ENCODE results near the gene CFAP299. TPM values are rescaled to one million over a fixed set of nuclear protein-coding genes. Genes with fewer than 3 reads are reported as not detected.

The CFAP299 gene
- total and polyA plus RNA-seq, 2 experiments from 2014 or later = 0.24 to 1.4 TPM

DNA sequence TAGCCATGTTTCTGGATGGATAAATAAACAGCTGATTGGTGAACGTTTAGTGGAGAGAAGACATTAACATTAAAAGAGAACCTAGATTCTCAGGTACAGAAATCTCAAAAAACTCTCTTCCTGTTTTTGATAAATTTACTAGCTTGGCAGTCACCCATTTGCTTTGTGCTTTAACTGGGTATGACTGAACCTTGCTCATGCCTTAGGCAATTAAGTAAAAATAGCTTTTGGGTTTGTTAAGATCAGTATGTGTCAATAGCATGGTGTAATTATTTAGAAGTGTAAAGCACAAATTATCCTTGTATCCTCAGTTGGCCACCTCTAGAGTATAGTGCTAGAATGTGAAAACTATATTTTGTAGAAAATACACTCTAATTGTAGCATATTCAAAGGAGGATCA is 200.0 kb downstream of the CFAP299 start:
- Histone ChIP-seq H3K36me3 (no peaks in the 10 kb centered on the region), H3K4me1 (ENCODE audit: low read depth) (no peaks in the 10 kb centered on the region), H3K9me3 (ENCODE audit: low read depth) (no peaks in the 10 kb centered on the region), H3K27me3 (no peaks in the 10 kb centered on the region), H3K4me3 (no peak overlapping the region), H3K27ac (no peak overlapping the region)
- no peak for DNase-seq (ENCODE audit: low read depth in 1 of 2, low spot score in 1 of 2)
- no peak for TF ChIP-seq CTCF (IDR thresholded peaks at IDR 0.05; ENCODE audit: low read depth, low read length)

DNA sequence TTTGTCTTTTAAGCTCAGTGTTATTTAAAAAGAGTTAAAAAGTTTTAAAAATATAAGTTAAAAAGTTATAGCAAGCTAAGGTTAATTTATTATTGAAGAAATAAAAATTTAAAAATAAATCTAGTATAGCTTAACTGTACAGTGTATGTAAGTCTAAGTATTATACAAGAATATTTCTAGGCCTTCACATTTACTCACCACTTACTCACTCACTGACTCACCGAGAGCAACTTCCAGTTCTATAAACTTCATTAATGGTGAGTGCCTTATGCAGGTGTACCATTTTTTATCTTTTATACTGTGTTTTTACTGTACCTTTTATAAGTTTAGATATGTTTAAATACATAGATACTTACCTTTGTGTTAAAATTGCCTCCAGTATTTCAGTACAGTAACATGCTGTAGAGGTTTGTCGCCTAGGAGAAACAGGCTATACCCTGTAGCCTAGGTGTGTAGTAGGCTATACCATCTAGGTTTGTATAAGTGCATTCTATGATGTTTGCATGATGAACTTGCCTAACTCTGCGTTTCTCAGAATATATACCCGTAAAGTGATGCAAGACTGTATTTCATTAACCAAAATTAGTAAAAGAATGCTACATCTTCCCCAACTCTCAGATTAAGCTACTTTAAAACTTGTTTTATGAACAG is 202.9 kb downstream of the CFAP299 start:
- Histone ChIP-seq H3K9me3 (ENCODE audit: low read depth) (no peaks in the 10 kb centered on the region), H3K27ac (no peak overlapping the region), H3K27me3 (no peaks in the 10 kb centered on the region), H3K4me3 (no peak overlapping the region), H3K4me1 (ENCODE audit: low read depth) (no peaks in the 10 kb centered on the region), H3K36me3 (no peaks in the 10 kb centered on the region)
- DNase-seq (ENCODE audit: low read depth in 1 of 2, low spot score in 1 of 2) = no peak
- no peak for TF ChIP-seq CTCF (IDR thresholded peaks at IDR 0.05; ENCODE audit: low read depth, low read length)

GRCh38 chr4:80539190-80539589 is 203.7 kb downstream of the CFAP299 start:
- H3K36me3 ChIP-seq = no peaks in the 10 kb centered on the region
- H3K27ac ChIP-seq = no peak overlapping the region
- no peak for DNase-seq (ENCODE audit: low read depth in 1 of 2, low spot score in 1 of 2)
- no peak overlapping the region for H3K4me3 ChIP-seq
- no peaks in the 10 kb centered on the region for H3K27me3 ChIP-seq
- TF ChIP-seq CTCF (IDR thresholded peaks at IDR 0.05; ENCODE audit: low read depth, low read length) = no peak
- H3K9me3 ChIP-seq (ENCODE audit: low read depth) = no peaks in the 10 kb centered on the region
- H3K4me1 ChIP-seq (ENCODE audit: low read depth) = no peaks in the 10 kb centered on the region

- no peaks in the 10 kb centered on the region for H3K4me1 ChIP-seq (ENCODE audit: low read depth)
- no peaks in the 10 kb centered on the region for H3K27me3 ChIP-seq
- H3K9me3 ChIP-seq (ENCODE audit: low read depth) = no peaks in the 10 kb centered on the region
- H3K36me3 ChIP-seq = no peaks in the 10 kb centered on the region
- no peak overlapping the region for H3K4me3 ChIP-seq
- no peak for DNase-seq (ENCODE audit: low read depth in 1 of 2, low spot score in 1 of 2)
- TF ChIP-seq CTCF (IDR thresholded peaks at IDR 0.05; ENCODE audit: low read depth, low read length) = no peak
- H3K27ac ChIP-seq = no peak overlapping the region
These were observed 204.8 kb downstream of the CFAP299 start for GRCh38 chr4:80540349-80540748.

DNA sequence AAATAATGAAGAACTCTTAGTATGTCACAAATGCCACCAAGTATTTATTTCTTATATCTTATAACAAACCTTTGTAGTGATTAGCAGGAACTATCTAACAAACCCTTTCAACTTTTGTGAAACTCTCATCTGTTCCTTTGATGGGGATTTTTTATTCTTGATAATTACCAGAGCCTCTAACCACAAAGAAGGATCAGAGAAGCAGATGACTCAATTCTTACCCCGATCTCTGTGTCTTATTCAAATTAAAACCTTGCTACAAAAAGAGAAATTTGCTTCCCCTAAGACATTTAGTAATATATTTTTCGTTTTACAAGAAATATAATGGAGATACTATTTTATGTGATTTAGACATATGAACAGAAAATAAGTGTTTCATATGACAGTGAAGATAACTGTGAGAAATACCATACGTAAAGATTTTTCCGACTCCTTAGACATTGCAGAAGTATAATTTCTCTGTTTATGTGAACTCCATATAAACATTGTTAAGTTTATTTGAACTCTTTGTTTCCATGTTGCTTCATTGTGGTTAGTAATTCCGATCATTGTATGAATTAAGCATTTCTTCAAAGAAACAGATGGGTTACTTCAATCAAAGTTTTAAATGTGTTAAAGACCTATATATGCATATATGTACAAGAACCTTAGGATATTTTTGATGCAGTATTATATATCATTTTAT is 205.4 kb downstream of the CFAP299 start:
- no peak overlapping the region for H3K27ac ChIP-seq
- no peaks in the 10 kb centered on the region for H3K4me1 ChIP-seq (ENCODE audit: low read depth)
- no peak for DNase-seq (ENCODE audit: low read depth in 1 of 2, low spot score in 1 of 2)
- no peaks in the 10 kb centered on the region for H3K36me3 ChIP-seq
- no peak for TF ChIP-seq CTCF (IDR thresholded peaks at IDR 0.05; ENCODE audit: low read depth, low read length)
- no peak overlapping the region for H3K4me3 ChIP-seq
- no peaks in the 10 kb centered on the region for H3K27me3 ChIP-seq
- no peaks in the 10 kb centered on the region for H3K9me3 ChIP-seq (ENCODE audit: low read depth)
